ENCODE results near the gene TXNDC11.

Gene TXNDC11

GRCh38 chr16:11719171-11719570 is 23.5 kb downstream of the TXNDC11 start:
- DNase-seq, result no peak

GRCh38 chr16:11717811-11718210 is 24.8 kb downstream of the TXNDC11 start:
- DNase-seq, result no peak

- no peak for DNase-seq
These were observed 26.3 kb downstream of the TXNDC11 start for GRCh38 chr16:11716336-11716735.

GRCh38 chr16:11715246-11715947 is 27.3 kb downstream of the TXNDC11 start:
- DNase-seq, result no peak

- DNase-seq, result no peak
These were observed 30.5 kb downstream of the TXNDC11 start for GRCh38 chr16:11712122-11712521.

GRCh38 chr16:11711662-11712061 is 31.0 kb downstream of the TXNDC11 start:
- no peak for DNase-seq

- no peak for DNase-seq
These were observed 34.2 kb downstream of the TXNDC11 start for GRCh38 chr16:11708421-11708820.

GRCh38 chr16:11707679-11708197 is 34.9 kb downstream of the TXNDC11 start:
- no peak for DNase-seq

GRCh38 chr16:11706180-11706742 is 36.4 kb downstream of the TXNDC11 start:
- DNase-seq, result peak; percentile 28

- no peak for DNase-seq
These were observed 37.2 kb downstream of the TXNDC11 start for GRCh38 chr16:11705311-11706025.

- DNase-seq, result peak; percentile 35
These were observed 42.2 kb downstream of the TXNDC11 start for GRCh38 chr16:11700264-11701029.

- peak; percentile 43 for DNase-seq
These were observed 43.3 kb downstream of the TXNDC11 start for GRCh38 chr16:11699234-11699894.

GRCh38 chr16:11698271-11698689 is 44.4 kb downstream of the TXNDC11 start:
- DNase-seq, result peak; percentile 62

GRCh38 chr16:11697319-11697718 is 45.3 kb downstream of the TXNDC11 start:
- DNase-seq, result peak; percentile 17

GRCh38 chr16:11696266-11697012 is 46.2 kb downstream of the TXNDC11 start:
- DNase-seq, result peak; percentile 40

- DNase-seq, result peak; percentile 35
These were observed 50.0 kb downstream of the TXNDC11 start for GRCh38 chr16:11692651-11693050.

GRCh38 chr16:11692171-11692570 is 50.5 kb downstream of the TXNDC11 start:
- no peak for DNase-seq

- peak; percentile 47 for DNase-seq
These were observed 50.9 kb downstream of the TXNDC11 start for GRCh38 chr16:11691771-11692170.

- peak; percentile 30 for DNase-seq
These were observed 51.4 kb downstream of the TXNDC11 start for GRCh38 chr16:11691235-11691634.

- DNase-seq, result peak; percentile 45
These were observed 53.4 kb downstream of the TXNDC11 start for GRCh38 chr16:11689031-11689840.

GRCh38 chr16:11688520-11688886 is 54.2 kb downstream of the TXNDC11 start:
- DNase-seq, result no peak

Measured in activated CD8-positive, alpha-beta memory T cell treated with anti-CD3 and anti-CD28 coated beads for 24 hours (primary cell).